ENCODE measurements around the gene IFIT5. TPM values are rescaled to one million over a fixed set of nuclear protein-coding genes. Genes with fewer than 3 reads are reported as not detected.

Gene IFIT5
- polyA plus RNA-seq, 2 of the 4 experiments (the other 2 are of a cell fraction): 7.8 to 11.5 TPM

DNA sequence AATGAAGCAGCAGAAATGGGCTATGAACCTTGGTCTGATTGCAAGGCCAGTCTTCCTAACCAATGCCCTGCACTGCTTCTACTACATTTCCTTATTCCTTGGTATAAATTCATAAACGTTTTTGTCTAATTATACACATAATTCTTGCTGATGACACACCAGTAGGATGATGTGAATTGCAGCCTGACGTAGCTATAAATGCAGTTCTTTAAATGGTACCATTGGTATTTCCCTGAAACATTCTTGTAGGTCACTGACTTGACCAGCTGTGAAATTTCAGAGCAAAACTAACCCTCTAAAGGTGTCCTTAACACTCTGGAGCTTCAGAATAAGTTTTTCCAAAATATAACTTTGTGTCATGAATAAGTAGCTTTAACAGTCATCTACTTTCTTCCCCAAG, 50.8 kb downstream of the IFIT5 start:
- no peaks in the 10 kb centered on the region for H3K9me3 ChIP-seq
- DNase-seq (ENCODE audit: low read depth in 1 of 2, low spot score in 1 of 2) (no peak), ATAC-seq (no peak), FAIRE-seq (no peak)
- peaks cover 18% of the 10 kb centered on the region; the same call in 2 of the 3 replicates for H3K4me1 ChIP-seq
- H3K4me3 ChIP-seq: no peak overlapping the region
- H3K4me2 ChIP-seq: no peak overlapping the region
- ChIA-PET CTCF (interaction anchor here (1.2 to 2.1 kb wide), 4 partner anchors 17 to 108 kb away, joined by 3 to 5 read pairs (median 4); no protein-coding TSS in a partner anchor), POLR2A (no interaction called here)
- no peak overlapping the region; a peak in 1 of 6 replicates for H3K27ac ChIP-seq
- TF ChIP-seq, protein P1, sequence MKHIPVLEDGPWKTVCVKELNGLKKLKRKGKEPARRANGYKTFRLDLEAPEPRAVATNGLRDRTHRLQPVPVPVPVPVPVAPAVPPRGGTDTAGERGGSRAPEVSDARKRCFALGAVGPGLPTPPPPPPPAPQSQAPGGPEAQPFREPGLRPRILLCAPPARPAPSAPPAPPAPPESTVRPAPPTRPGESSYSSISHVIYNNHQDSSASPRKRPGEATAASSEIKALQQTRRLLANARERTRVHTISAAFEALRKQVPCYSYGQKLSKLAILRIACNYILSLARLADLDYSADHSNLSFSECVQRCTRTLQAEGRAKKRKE (CRISPR knock-in tag; IDR thresholded peaks at IDR 0.05; ENCODE audit: low read depth): no peak
- TF ChIP-seq CBX2 (IDR thresholded peaks at IDR 0.05; ENCODE audit: borderline replicate concordance, low read depth): no peak
- 23% methylated on average over 2 of the region's 2 CpGs for WGBS (ENCODE audit: missing lambda C conversion rate)

DNA sequence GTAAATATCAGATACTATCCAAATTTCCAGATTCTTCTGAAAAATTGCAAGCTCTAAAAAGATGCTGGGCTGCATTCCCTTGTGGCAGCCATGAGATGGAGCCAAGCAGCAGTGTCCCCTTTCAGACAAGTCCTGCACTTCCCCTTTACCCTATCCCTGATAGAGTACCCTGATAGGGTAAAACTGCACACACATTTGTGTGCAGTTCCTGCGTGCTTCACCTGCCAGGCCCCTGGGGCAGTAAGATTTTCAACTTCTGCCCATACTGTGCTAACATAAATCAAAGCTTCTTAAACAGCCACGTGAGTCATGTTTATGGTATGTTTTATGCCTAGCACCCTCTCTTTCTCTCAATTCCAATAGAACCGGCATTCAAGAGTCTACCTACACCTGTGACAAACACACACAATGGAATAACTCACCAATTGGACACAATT, 52.2 kb downstream of the IFIT5 start:
- 7% methylated on average over 3 of the region's 3 CpGs for WGBS (ENCODE audit: missing lambda C conversion rate)
- ChIA-PET POLR2A (interaction anchor here (0.6 to 1.1 kb wide), 2 partner anchors 98 to 177 kb away, joined by 3 to 4 read pairs; no protein-coding TSS in a partner anchor), CTCF (interaction anchor here (0.5 to 2.1 kb wide), 32 partner anchors 8 to 137 kb away, joined by 3 to 15 read pairs (median 4); partner anchors contain the start of gene IFIT1)
- ATAC-seq: peak; percentile 93 to 97
- peak in 1 of 2 experiments; percentile 53 for DNase-seq (ENCODE audit: low read depth in 1 of 2, low spot score in 1 of 2)
- Histone ChIP-seq H3K4me1 (peaks cover 21% of the 10 kb centered on the region; the same call in 2 of the 3 replicates), H3K4me2 (peak overlapping the region; percentile 52), H3K4me3 (no peak overlapping the region), H3K9me3 (no peaks in the 10 kb centered on the region), H3K27ac (peak overlapping the region; percentile 17 to 26; a peak in 4 of 6 replicates)
- FAIRE-seq: peak; percentile 18
- TF ChIP-seq TP53 (CRISPR knock-in tag; IDR thresholded peaks at IDR 0.05): no peak
- TF ChIP-seq, protein P2, sequence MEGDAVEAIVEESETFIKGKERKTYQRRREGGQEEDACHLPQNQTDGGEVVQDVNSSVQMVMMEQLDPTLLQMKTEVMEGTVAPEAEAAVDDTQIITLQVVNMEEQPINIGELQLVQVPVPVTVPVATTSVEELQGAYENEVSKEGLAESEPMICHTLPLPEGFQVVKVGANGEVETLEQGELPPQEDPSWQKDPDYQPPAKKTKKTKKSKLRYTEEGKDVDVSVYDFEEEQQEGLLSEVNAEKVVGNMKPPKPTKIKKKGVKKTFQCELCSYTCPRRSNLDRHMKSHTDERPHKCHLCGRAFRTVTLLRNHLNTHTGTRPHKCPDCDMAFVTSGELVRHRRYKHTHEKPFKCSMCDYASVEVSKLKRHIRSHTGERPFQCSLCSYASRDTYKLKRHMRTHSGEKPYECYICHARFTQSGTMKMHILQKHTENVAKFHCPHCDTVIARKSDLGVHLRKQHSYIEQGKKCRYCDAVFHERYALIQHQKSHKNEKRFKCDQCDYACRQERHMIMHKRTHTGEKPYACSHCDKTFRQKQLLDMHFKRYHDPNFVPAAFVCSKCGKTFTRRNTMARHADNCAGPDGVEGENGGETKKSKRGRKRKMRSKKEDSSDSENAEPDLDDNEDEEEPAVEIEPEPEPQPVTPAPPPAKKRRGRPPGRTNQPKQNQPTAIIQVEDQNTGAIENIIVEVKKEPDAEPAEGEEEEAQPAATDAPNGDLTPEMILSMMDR (IDR thresholded peaks at IDR 0.05): peak; percentile 49
- TF ChIP-seq SMC3 (IDR thresholded peaks at IDR 0.05): peak; percentile 62
- TF ChIP-seq, protein P3, sequence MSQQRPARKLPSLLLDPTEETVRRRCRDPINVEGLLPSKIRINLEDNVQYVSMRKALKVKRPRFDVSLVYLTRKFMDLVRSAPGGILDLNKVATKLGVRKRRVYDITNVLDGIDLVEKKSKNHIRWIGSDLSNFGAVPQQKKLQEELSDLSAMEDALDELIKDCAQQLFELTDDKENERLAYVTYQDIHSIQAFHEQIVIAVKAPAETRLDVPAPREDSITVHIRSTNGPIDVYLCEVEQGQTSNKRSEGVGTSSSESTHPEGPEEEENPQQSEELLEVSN (IDR thresholded peaks at IDR 0.05; ENCODE audit: borderline replicate concordance, low read depth): no peak
- no peak for TF ChIP-seq CEBPB (IDR thresholded peaks at IDR 0.05)
- TF ChIP-seq FOSB (CRISPR knock-in tag; IDR thresholded peaks at IDR 0.05): no peak
- no peak for TF ChIP-seq BHLHE40 (IDR thresholded peaks at IDR 0.05; ENCODE audit: low read depth, low read length)
- no peak for TF ChIP-seq TFCP2L1 (CRISPR knock-in tag; IDR thresholded peaks at IDR 0.05)
- TF ChIP-seq GATA3 (IDR thresholded peaks at IDR 0.05; ENCODE audit: borderline replicate concordance): 0 out of 2 replicates have a peak, but pooled peaks have one; percentile 13
- TF ChIP-seq, protein P4, sequence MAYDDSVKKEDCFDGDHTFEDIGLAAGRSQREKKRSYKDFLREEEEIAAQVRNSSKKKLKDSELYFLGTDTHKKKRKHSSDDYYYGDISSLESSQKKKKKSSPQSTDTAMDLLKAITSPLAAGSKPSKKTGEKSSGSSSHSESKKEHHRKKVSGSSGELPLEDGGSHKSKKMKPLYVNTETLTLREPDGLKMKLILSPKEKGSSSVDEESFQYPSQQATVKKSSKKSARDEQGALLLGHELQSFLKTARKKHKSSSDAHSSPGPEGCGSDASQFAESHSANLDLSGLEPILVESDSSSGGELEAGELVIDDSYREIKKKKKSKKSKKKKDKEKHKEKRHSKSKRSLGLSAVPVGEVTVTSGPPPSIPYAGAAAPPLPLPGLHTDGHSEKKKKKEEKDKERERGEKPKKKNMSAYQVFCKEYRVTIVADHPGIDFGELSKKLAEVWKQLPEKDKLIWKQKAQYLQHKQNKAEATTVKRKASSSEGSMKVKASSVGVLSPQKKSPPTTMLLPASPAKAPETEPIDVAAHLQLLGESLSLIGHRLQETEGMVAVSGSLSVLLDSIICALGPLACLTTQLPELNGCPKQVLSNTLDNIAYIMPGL (CRISPR knock-in tag; IDR thresholded peaks at IDR 0.05; ENCODE audit: borderline replicate concordance): no peak
- no peak for TF ChIP-seq RARB (CRISPR knock-in tag; IDR thresholded peaks at IDR 0.05)
- TF ChIP-seq, protein P5, sequence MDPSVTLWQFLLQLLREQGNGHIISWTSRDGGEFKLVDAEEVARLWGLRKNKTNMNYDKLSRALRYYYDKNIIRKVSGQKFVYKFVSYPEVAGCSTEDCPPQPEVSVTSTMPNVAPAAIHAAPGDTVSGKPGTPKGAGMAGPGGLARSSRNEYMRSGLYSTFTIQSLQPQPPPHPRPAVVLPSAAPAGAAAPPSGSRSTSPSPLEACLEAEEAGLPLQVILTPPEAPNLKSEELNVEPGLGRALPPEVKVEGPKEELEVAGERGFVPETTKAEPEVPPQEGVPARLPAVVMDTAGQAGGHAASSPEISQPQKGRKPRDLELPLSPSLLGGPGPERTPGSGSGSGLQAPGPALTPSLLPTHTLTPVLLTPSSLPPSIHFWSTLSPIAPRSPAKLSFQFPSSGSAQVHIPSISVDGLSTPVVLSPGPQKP (IDR thresholded peaks at IDR 0.05; ENCODE audit: low read depth, low read length): no peak
- no peak for TF ChIP-seq CHD2 (IDR thresholded peaks at IDR 0.05; ENCODE audit: low read length, partially characterized antibody)
- no peak for TF ChIP-seq EHF (CRISPR knock-in tag; IDR thresholded peaks at IDR 0.05)
- TF ChIP-seq MAFK (IDR thresholded peaks at IDR 0.05; ENCODE audit: partially characterized antibody): no peak
- no peak for TF ChIP-seq EHMT2 (IDR thresholded peaks at IDR 0.05; ENCODE audit: low read depth)
- TF ChIP-seq NR3C1 (IDR thresholded peaks at IDR 0.05): no peak
- no peak for TF ChIP-seq POLR2AphosphoS2 (conservative IDR thresholded peaks at IDR 0.05; ENCODE audit: low read length)
- no peak for TF ChIP-seq NPAS2 (CRISPR knock-in tag; IDR thresholded peaks at IDR 0.05; ENCODE audit: borderline replicate concordance)
- TF ChIP-seq, protein P6, sequence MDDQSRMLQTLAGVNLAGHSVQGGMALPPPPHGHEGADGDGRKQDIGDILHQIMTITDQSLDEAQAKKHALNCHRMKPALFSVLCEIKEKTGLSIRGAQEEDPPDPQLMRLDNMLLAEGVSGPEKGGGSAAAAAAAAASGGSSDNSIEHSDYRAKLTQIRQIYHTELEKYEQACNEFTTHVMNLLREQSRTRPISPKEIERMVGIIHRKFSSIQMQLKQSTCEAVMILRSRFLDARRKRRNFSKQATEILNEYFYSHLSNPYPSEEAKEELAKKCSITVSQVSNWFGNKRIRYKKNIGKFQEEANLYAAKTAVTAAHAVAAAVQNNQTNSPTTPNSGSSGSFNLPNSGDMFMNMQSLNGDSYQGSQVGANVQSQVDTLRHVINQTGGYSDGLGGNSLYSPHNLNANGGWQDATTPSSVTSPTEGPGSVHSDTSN (IDR thresholded peaks at IDR 0.05): no peak
- no peak for TF ChIP-seq JUN (IDR thresholded peaks at IDR 0.05)
- TF ChIP-seq, protein P1 (CRISPR knock-in tag; IDR thresholded peaks at IDR 0.05; ENCODE audit: low read depth): no peak
- TF ChIP-seq JUNB (IDR thresholded peaks at IDR 0.05): no peak
- TF ChIP-seq PHF8 (IDR thresholded peaks at IDR 0.05; ENCODE audit: borderline replicate concordance, low read depth): no peak
- no peak for TF ChIP-seq HOXB5 (CRISPR knock-in tag; IDR thresholded peaks at IDR 0.05)
- no peak for TF ChIP-seq FOSL2 (IDR thresholded peaks at IDR 0.05)
- TF ChIP-seq FOSL2 (CRISPR knock-in tag; IDR thresholded peaks at IDR 0.05): peak; percentile 43; the same call in 1 of the 2 replicates
- no peak for TF ChIP-seq HOXA7 (CRISPR knock-in tag; IDR thresholded peaks at IDR 0.05)
- no peak for TF ChIP-seq HEYL (CRISPR knock-in tag; IDR thresholded peaks at IDR 0.05)

Measured in A549 (cell line).